ENCODE measurements around the gene ECE2.

The ECE2 gene

DNA sequence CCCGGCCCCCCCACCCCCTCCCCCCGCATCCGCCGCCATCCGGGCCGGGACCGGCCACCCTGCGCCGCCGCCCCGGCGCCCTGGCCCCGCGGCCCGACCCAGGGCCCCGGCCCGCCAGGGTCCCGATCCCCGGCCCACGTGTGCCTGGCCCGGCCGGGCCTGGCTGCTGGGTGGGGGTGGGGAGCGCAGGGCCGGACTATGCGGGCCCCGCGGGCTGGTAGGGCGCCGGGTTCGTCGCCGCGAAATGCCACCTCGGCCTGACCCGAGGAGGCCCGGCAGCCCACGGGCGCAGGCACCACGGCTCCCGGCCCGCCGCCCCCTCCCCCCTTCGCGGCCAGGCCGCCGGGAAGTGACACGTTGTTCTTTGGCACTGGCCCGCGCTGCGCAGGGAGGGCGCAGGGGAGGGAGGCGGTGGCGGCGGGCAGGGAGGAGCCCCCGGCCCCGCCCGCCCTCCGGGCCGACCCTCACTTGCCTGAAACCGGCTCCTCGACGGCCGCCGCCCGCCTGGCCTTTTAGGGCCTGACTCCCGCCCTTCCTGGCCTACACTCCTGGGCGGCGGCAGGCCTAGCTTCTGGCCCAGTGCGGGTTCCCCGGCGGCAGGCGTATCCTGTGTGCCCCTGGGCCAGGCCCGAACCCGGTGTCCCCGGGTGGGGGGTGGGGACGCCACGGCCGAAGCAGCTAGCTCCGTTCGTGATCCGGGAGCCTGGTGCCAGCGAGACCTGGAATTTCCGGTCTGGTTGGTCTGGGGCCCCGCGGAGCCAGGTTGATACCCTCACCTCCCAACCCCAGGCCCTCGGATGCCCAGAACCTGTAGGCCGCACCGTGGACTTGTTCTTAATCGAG, 39.1 kb downstream of the ECE2 start:
- peak; percentile 39 for DNase-seq (ENCODE audit: low read depth)

- DNase-seq (ENCODE audit: low read depth) = no peak
These were observed 39.7 kb downstream of the ECE2 start for GRCh38 chr3:184315543-184315867.

GRCh38 chr3:184315871-184316661, 40.2 kb downstream of the ECE2 start:
- DNase-seq (ENCODE audit: low read depth) = no peak

- DNase-seq (ENCODE audit: low read depth) = no peak
These were observed 41.0 kb downstream of the ECE2 start for GRCh38 chr3:184316792-184317191.

GRCh38 chr3:184317201-184317600, 41.4 kb downstream of the ECE2 start:
- DNase-seq (ENCODE audit: low read depth) = no peak

DNA sequence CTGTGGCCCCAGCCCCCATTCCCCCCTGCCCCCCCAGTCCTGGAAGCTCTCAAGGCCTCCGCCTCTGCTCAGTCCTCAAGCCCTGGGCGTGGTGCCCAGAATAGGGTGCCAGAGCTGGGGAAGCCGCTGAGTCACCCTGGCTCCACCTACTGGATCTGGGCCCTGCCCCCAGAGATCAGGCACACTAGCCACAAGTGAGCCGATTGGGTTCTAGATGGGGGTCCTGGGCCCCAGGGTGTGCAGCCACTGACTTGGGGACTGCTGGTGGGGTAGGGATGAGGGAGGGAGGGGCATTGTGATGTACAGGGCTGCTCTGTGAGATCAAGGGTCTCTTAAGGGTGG, 44.3 kb downstream of the ECE2 start:
- DNase-seq (ENCODE audit: low read depth) = peak; percentile 41

- DNase-seq (ENCODE audit: low read depth) = no peak
These were observed 45.8 kb downstream of the ECE2 start for GRCh38 chr3:184321666-184322065.

DNA sequence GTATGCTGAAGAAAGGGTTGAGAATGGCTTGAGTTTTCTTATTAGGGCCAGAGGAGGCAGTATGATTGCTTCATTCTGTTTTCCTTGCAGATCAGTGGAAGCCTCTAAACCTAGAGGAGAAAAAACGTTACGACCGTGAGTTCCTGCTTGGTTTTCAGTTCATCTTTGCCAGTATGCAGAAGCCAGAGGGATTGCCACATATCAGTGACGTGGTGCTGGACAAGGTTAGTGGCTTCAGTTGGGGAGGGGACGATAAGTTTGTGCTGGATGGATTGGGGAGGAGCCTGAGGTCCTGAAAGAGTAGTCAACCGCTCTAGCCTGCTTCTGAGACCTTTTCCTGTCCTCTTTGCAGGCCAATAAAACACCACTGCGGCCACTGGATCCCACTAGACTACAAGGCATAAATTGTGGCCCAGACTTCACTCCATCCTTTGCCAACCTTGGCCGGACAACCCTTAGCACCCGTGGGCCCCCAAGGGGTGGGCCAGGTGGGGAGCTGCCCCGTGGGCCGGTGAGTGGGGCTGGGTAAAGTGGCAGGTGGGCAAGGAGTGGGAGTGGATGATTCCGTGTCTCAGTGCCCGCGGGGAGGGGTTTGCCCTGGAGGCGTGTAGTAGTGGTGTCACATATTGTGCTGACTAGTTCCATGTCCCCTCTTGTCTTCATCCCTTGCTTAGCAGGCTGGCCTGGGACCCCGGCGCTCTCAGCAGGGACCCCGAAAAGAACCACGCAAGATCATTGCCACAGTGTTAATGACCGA, 47.1 kb downstream of the ECE2 start:
- no peak for DNase-seq (ENCODE audit: low read depth)

DNA sequence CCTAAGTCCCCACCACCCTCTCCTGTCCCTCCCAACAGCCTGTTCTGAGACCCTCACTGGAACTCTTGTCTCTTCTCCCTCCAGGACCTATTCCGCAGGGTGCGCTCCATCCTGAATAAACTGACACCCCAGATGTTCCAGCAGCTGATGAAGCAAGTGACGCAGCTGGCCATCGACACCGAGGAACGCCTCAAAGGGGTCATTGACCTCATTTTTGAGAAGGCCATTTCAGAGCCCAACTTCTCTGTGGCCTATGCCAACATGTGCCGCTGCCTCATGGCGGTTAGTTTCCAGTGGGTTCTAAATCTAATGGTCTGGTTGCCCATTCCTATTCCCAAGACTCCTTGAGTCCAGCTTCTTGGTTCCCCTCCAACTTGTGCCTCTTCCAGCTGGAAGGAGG, 47.9 kb downstream of the ECE2 start:
- DNase-seq (ENCODE audit: low read depth) = no peak

DNA sequence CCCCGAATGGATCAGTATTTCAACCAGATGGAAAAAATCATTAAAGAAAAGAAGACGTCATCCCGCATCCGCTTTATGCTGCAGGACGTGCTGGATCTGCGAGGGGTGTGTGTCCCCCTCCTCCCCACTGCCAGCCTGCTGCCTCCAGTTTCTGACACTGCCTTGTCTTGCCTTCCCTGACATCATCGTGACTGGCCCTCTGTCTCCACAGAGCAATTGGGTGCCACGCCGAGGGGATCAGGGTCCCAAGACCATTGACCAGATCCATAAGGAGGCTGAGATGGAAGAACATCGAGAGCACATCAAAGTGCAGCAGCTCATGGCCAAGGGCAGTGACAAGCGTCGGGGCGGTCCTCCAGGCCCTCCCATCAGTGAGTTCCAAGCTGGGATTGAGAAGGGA, 49.4 kb downstream of the ECE2 start:
- DNase-seq (ENCODE audit: low read depth) = no peak

GRCh38 chr3:184325715-184326369, 50.0 kb downstream of the ECE2 start:
- no peak for DNase-seq (ENCODE audit: low read depth)

GRCh38 chr3:184327171-184327570, 51.3 kb downstream of the ECE2 start:
- DNase-seq (ENCODE audit: low read depth) = no peak

GRCh38 chr3:184328516-184328915, 52.7 kb downstream of the ECE2 start:
- no peak for DNase-seq (ENCODE audit: low read depth)

GRCh38 chr3:184332370-184333090, 56.7 kb downstream of the ECE2 start:
- no peak for DNase-seq (ENCODE audit: low read depth)

- no peak for DNase-seq (ENCODE audit: low read depth)
These were observed 57.4 kb downstream of the ECE2 start for GRCh38 chr3:184333190-184333589.

DNA sequence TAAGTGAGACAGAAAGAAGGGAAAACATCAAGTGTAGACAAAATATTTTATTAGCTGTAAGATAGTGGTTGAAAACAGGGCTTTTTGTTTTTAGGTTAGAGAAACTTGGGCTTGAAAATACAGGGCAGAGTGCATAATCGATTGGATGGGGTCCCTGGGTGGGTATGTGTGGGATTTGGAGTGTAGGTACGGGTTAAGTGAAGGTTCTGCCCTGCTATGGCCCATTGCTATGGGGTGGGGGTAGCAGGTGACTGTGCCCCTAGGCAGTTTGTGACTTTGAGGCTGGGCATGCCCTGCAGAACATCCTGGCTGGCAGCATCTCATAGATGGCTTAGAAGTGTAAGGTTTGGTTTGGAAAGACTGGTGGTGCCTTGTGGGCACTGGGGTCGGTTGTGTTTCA, 57.9 kb downstream of the ECE2 start:
- DNase-seq (ENCODE audit: low read depth) = no peak

- no peak for DNase-seq (ENCODE audit: low read depth)
These were observed 58.8 kb downstream of the ECE2 start for GRCh38 chr3:184334470-184335158.

GRCh38 chr3:184335291-184335660, 59.5 kb downstream of the ECE2 start:
- no peak for DNase-seq (ENCODE audit: low read depth)

DNA sequence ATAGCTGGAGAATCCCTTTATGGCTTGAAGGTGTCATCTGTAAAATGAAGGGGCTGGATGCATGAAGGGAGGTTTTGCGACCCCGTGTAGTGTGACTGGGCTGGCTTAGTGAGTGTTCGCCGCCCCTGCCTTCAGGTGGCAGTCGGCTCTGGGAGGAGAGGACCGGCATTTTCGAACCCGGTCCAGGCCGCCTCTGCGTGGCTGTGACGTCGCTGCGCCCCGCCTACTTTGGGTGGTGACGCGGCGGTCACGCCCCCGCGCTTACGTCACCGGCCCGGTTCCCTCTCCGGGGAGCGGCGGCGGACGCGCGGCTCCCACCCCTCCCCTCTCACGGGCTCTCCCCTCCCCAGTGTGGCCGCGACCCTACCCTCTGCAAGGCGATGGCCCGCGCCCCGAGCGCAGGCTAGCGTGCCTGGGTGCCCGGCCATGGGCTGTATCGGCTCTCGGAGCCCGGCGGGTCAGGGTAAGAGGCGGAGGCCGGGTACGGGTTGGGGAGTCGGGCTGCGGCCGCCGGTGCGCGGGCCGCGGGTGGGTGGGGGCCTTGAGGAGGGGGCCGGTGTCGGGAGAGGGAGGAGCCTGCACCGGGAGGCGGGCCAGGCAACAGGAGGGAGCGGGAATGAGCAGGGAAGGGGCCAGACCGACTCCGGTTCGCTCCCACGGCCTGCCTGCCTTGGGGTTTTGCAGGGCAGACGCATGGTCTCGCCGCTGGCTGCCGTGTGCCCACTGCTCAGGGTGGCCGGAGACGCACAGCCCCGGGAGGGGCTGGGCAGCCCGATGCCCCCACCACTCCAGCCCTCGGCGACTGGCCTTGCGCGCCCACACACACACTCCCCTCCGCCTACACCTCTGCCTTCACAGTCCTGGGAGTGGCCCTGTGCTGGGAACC, 60.1 kb downstream of the ECE2 start:
- DNase-seq (ENCODE audit: low read depth) = peak; percentile 82

All from activated T-cell treated with anti-CD3 and anti-CD28 coated beads for 24 hours (primary cell).